CD14-positive monocyte (primary cell): Measurements from ENCODE around the gene ATP6AP1. TPM values are rescaled to one million over a fixed set of nuclear protein-coding genes. Genes with fewer than 3 reads are reported as not detected.
A peak's percentile ranks its signal among the peaks of the same experiment; 100 is the strongest.

Experiments used
- DNase-seq, 3 donors: peaks; one replicate each; pipeline ENCODE4 v3.0.0-alpha.2; 2011 to 2022
- H2AFZ ChIP-seq: 2 replicates; pipeline ENCODE4 v1.6.0; 2012; ENCODE audit warnings: mild to moderate bottlenecking, low read depth, low read length, inconsistent platforms; ENCODE audit not compliant: insufficient read depth, poor library complexity, severe bottlenecking
- H3K27ac ChIP-seq, 2 donors: 1 replicate in 1 of 2; 2 replicates in 1 of 2; pipeline ENCODE4 v1.5.1; 2012 to 2013; ENCODE audit warnings: low read length in 2 of 2, control low read depth in 1 of 2, inconsistent platforms in 1 of 2, low read depth in 1 of 2, mild to moderate bottlenecking in 1 of 2
- H3K27me3 ChIP-seq, 2 donors: one replicate each; pipeline versions ENCODE4 v1.6.0 to v1.6.1; 2011 to 2013; ENCODE audit warnings: low read length in 2 of 2; ENCODE audit not compliant: control insufficient read depth in 2 of 2, insufficient read depth in 2 of 2
- H3K36me3 ChIP-seq, 2 donors: replicated peaks in 1 of 2; 1 replicate in 1 of 2; 2 replicates in 1 of 2; pipeline versions ENCODE4 v1.5.1 to v1.6.1; 2012 to 2013; ENCODE audit warnings: low read length in 2 of 2, control low read depth in 1 of 2, inconsistent platforms in 1 of 2, mild to moderate bottlenecking in 1 of 2; ENCODE audit not compliant: insufficient read depth in 2 of 2, control insufficient read depth in 1 of 2
- H3K4me1 ChIP-seq, 2 donors: 1 replicate in 1 of 2; 2 replicates in 1 of 2; pipeline versions ENCODE4 v1.5.1 to v1.6.1; 2012 to 2013; ENCODE audit warnings: low read length in 2 of 2, control low read depth in 1 of 2, inconsistent platforms in 1 of 2, mild to moderate bottlenecking in 1 of 2, moderate library complexity in 1 of 2; ENCODE audit not compliant: insufficient read depth in 2 of 2, control insufficient read depth in 1 of 2
- H3K4me2 ChIP-seq: replicated peaks from 2 replicates; pipeline ENCODE3; 2012; ENCODE audit warnings: low read length, moderate library complexity, mild to moderate bottlenecking; ENCODE audit not compliant: poor library complexity, severe bottlenecking; ENCODE audit errors: extremely low read depth
- H3K4me3 ChIP-seq, 3 experiments: fragments of 200-600 bp in 1 of 3; sonication (generic) in 1 of 3; replicated peaks in 1 of 3; 1 replicate in 2 of 3; 2 replicates in 1 of 3; pipeline ENCODE4 v1.5.1; 2011 to 2013; ENCODE audit warnings: low read length in 3 of 3, mild to moderate bottlenecking in 3 of 3, control low read depth in 2 of 3, low read depth in 2 of 3, inconsistent platforms in 1 of 3, moderate library complexity in 1 of 3
- H3K79me2 ChIP-seq: 2 replicates; pipeline ENCODE4 v1.6.0; 2012; ENCODE audit warnings: mild to moderate bottlenecking, control low read depth, inconsistent platforms, low read length, moderate library complexity; ENCODE audit not compliant: insufficient read depth
- H3K9ac ChIP-seq: 2 replicates; pipeline ENCODE4 v1.6.0; 2017; ENCODE audit warnings: low read length, mild to moderate bottlenecking; ENCODE audit not compliant: insufficient read depth, poor library complexity, severe bottlenecking
- H3K9me3 ChIP-seq, 2 donors: replicated peaks in 1 of 2; 1 replicate in 1 of 2; 2 replicates in 1 of 2; pipeline versions ENCODE4 v1.5.1 to v1.6.1; 2012 to 2013; ENCODE audit warnings: low read length in 2 of 2, control low read depth in 1 of 2; ENCODE audit not compliant: control insufficient read depth in 1 of 2, insufficient read depth in 1 of 2
- H4K20me1 ChIP-seq: 2 replicates; pipeline ENCODE4 v1.6.0; 2012; ENCODE audit warnings: mild to moderate bottlenecking, low read length, control low read depth, moderate library complexity; ENCODE audit not compliant: insufficient read depth
- H3K27ac Mint-ChIP-seq, 7 donors: one replicate each; pipeline ENCODE4 v1.8.0; 2020; ENCODE audit warnings: mild to moderate bottlenecking in 7 of 7, mixed read lengths in 7 of 7, moderate library complexity in 6 of 7, inconsistent platforms in 2 of 7
- H3K27me3 Mint-ChIP-seq, 3 donors: one replicate each; pipeline ENCODE4 v1.8.0; 2021 to 2022; ENCODE audit warnings: low read depth in 3 of 3, mild to moderate bottlenecking in 3 of 3, mixed read lengths in 3 of 3, moderate library complexity in 3 of 3, inconsistent platforms in 1 of 3
- H3K36me3 Mint-ChIP-seq, 2 donors: one replicate each; pipeline ENCODE4 v1.8.0; 2020; ENCODE audit warnings: mixed read lengths in 2 of 2, inconsistent platforms in 1 of 2, mild to moderate bottlenecking in 1 of 2
- H3K4me1 Mint-ChIP-seq: one replicate; pipeline ENCODE4 v1.8.0; 2020; ENCODE audit warnings: mild to moderate bottlenecking, mixed read lengths
- H3K4me3 Mint-ChIP-seq, 2 donors: one replicate each; pipeline ENCODE4 v1.8.0; 2020; ENCODE audit warnings: mild to moderate bottlenecking in 2 of 2, mixed read lengths in 2 of 2, moderate library complexity in 1 of 2
- H3K9me3 Mint-ChIP-seq, 7 donors: one replicate each; pipeline ENCODE4 v1.8.0; 2020 to 2022; ENCODE audit warnings: mixed read lengths in 7 of 7, mild to moderate bottlenecking in 6 of 7, moderate library complexity in 6 of 7, inconsistent platforms in 2 of 7
- CTCF ChIP-seq: fragments of 200-600 bp; IDR thresholded peaks from one replicate; pipeline ENCODE4 v1.8.0; 2022; ENCODE audit warnings: antibody characterized with exemption, mild to moderate bottlenecking
- WGBS: methylation state at CpG from one replicate; pipeline ENCODE4 v1.1.5; 2013; ENCODE audit warnings: missing lambda C conversion rate; ENCODE audit not compliant: insufficient coverage; 5-methylcytosine and 5-hydroxymethylcytosine counted together
- intact Hi-C, 2 donors: fragments of 100-400 bp; cut with micrococcal nuclease; formaldehyde crosslinking; loops; one replicate each; pipeline versions ENCODE4 v1.15.0 to v1.15.1; 2023
- polyA plus RNA-seq, 3 donors: library from polyadenylated mRNA; depleted of rRNA in 1 of 3; unstranded in 2 of 3; stranded (reverse) in 1 of 3; fragments of 300-500 nt in 2 of 3; fragments of >200 nt in 1 of 3; fragmentation: Illumina TruSeq in 2 of 3; gene quantifications; 1 replicate in 2 of 3; 2 replicates in 1 of 3; pipeline ENCODE4 v1.2.3, GENCODE V29; 2012 to 2021

ATP6AP1 gene
- polyA plus RNA-seq, 3 donors = 116 to 178 (median 145) TPM

DNA sequence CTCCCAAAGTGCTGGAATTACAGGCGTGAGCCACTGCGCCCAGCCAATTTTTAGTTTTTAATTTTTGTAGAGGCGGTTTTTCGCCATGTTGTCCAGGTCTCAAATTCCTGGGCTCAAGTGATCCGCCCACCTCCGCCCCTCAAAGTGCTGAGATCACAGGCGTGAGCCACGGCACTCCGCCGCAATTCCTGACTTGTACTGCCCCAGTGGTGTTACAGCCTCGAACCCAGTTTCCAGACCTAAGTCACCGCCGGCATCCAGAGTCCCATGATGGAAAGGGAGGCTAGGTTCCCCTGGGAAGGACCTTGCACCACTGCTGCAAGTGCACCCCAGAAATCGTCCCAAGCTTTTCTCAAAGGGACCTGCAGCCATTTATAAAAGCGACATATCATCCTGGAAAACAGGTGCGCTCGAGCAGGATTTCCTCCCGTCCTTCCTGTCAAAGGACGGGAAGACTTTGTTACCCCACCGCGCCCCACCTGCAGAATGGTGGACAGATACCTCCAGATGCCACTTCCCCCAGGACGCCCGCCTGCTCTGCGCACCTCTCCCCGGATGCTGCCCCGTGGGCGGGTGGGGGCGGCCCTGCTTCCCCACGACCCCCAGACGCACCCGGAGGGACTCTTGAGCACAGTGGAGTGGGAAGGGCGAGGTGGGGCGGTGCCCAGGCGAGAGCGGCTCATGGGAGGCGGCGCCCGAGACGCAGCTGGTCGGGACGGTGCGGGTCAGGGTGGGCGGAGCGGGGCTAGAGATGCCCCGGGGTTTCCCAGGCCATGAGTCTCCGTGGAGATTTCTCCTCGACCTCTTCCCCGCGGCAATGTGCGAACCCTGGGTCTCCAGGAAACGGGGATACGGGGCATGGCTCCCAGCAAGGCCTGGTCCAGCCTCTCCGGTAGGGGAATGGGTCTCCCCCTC lies 31.2 kb upstream of the ATP6AP1 start:
- Histone ChIP-seq H3K36me3 (peaks cover 23 to 26% of the 10 kb centered on the region in 2 donors), H3K9me3 (no peaks in the 10 kb centered on the region), H3K4me3 (peak overlapping the region; percentile 40 to 92 (median 66)), H3K4me2 (peak overlapping the region; percentile 65), H3K79me2 (peaks cover 18% of the 10 kb centered on the region), H3K4me1 (peaks cover 20 to 28% of the 10 kb centered on the region in 2 donors), H2AFZ (peak overlapping the region; percentile 65), H3K9ac (peak overlapping the region; percentile 90), H3K27ac (peak overlapping the region; percentile 97 to 100), H3K27me3 (no peaks in the 10 kb centered on the region), H4K20me1 (peaks cover 40% of the 10 kb centered on the region)
- TF ChIP-seq CTCF = no peak
- H3K9me3 Mint-ChIP-seq = peaks cover 0 to 22% (median 4%) of the 10 kb centered on the region in 7 donors
- peak overlapping the region; percentile 97 for H3K4me3 Mint-ChIP-seq
- peak overlapping the region; percentile 97 to 99 (median 99) for H3K27ac Mint-ChIP-seq
- peaks cover 20 to 29% of the 10 kb centered on the region in 2 donors for H3K36me3 Mint-ChIP-seq
- peaks cover 0 to 6% (median 0%) of the 10 kb centered on the region in 3 donors for H3K27me3 Mint-ChIP-seq
- peak; percentile 48 to 75 (median 72) for DNase-seq
- intact Hi-C loops = loop anchor here in 1 of 2 donors (5.0 kb wide), 1 partner anchor 135 kb away; no protein-coding TSS in a partner anchor
- H3K4me1 Mint-ChIP-seq = peaks cover 15% of the 10 kb centered on the region
- 14% methylated on average over 37 of the region's 53 CpGs for WGBS

- Histone ChIP-seq H2AFZ (peak within 1 kb of the TSS; percentile 65), H3K9me3 (no peaks in the 10 kb centered on the region), H4K20me1 (peaks cover 45% of the 10 kb centered on the region), H3K27ac (peak within 1 kb of the TSS; percentile 97 to 100), H3K4me1 (peaks cover 20 to 28% of the 10 kb centered on the region in 2 donors), H3K4me2 (peak within 1 kb of the TSS; percentile 87), H3K4me3 (peak within 1 kb of the TSS; percentile 79 to 92 (median 81)), H3K9ac (peak within 1 kb of the TSS; percentile 90), H3K36me3 (peaks cover 23 to 28% of the 10 kb centered on the region in 2 donors), H3K27me3 (no peaks in the 10 kb centered on the region), H3K79me2 (peaks cover 18% of the 10 kb centered on the region)
- Mint-ChIP-seq H3K36me3 (peaks cover 25 to 36% of the 10 kb centered on the region in 2 donors), H3K4me1 (peaks cover 15% of the 10 kb centered on the region), H3K9me3 (peaks cover 0 to 22% (median 4%) of the 10 kb centered on the region in 7 donors), H3K4me3 (peak within 1 kb of the TSS; percentile 97), H3K27ac (peak within 1 kb of the TSS; percentile 97 to 99 (median 99)), H3K27me3 (peaks cover 0 to 9% (median 0%) of the 10 kb centered on the region in 3 donors)
- DNase-seq = peak; percentile 94 to 97 (median 96)
- under 1% methylated on average over 57 of the region's 69 CpGs for WGBS
- no peak for TF ChIP-seq CTCF
- intact Hi-C loops = loop anchor here in 1 of 2 donors (5.0 kb wide), 1 partner anchor 134 kb away; no protein-coding TSS in a partner anchor
Measured at GRCh38 chrX:154397888-154398667, 30.4 kb upstream of the ATP6AP1 start, which contains the start of gene RPL10. RPL10 (plus strand) TSS chrX:154398377; CDS start chrX:154398520, 143 bp downstream.
